SH-SY5Y (cell line): ENCODE measurements around the gene CDS1.

Source experiments
- GATA2 ChIP-seq: IDR thresholded peaks from 2 replicates; pipeline ENCODE4 v1.6.1; 2011; ENCODE audit warnings: mild to moderate bottlenecking, low read depth, low read length
- GATA3 ChIP-seq: IDR thresholded peaks from 2 replicates; pipeline ENCODE4 v1.6.1; 2011; ENCODE audit warnings: low read depth, mild to moderate bottlenecking, low read length, moderate library complexity

- no peak for TF ChIP-seq GATA3
- TF ChIP-seq GATA2: no peak
Observed at GRCh38 chr4:84606645-84607044, 23.7 kb downstream of the CDS1 start.
